Measurements from ENCODE around the gene SPPL3. TPM values are rescaled to one million over a fixed set of nuclear protein-coding genes. Genes with fewer than 3 reads are reported as not detected.

Gene SPPL3
- total RNA-seq, 1 experiment from 2014 or later = 18.8 TPM

GRCh38 chr12:120892265-120892664 is 11.9 kb downstream of the SPPL3 start:
- CTCF ChIA-PET = no interaction called here
- H3K9me2 ChIP-seq (replicated peaks; ENCODE audit: low read length) = no peaks in the 10 kb centered on the region
- peaks cover 5% of the 10 kb centered on the region; the same call in 1 of the 2 replicates for H3K36me3 ChIP-seq (ENCODE audit: low read depth, low read length)
- H3K9me3 ChIP-seq (ENCODE audit: low read length) = no peaks in the 10 kb centered on the region
- H4K20me1 ChIP-seq (ENCODE audit: low read length) = no peaks in the 10 kb centered on the region
- peaks cover 85% of the 10 kb centered on the region for H3K79me2 ChIP-seq (ENCODE audit: low read length)
- POLR2A ChIA-PET (ENCODE audit: unreplicated experiment) = no interaction called here
- H3K4me2 ChIP-seq (ENCODE audit: low read length) = no peak overlapping the region
- no peaks in the 10 kb centered on the region for H3F3A ChIP-seq (ENCODE audit: low read length, unreplicated experiment)
- intact Hi-C loops (cut with micrococcal nuclease) = loop anchor here (5.0 kb wide), 1 partner anchor 90 kb away; no protein-coding TSS in a partner anchor
- TF ChIP-seq EZH2 (IDR thresholded peaks at IDR 0.05; ENCODE audit: low read length, unreplicated experiment) (no peak), EZH2phosphoT487 (IDR thresholded peaks at IDR 0.05; ENCODE audit: borderline replicate concordance, low read length) (no peak), CTCF (conservative IDR thresholded peaks at IDR 0.05; ENCODE audit: low read depth, low read length) (no peak)
- no TSS peak for BruUV-seq (replicated peaks)
- H3K4me3 ChIP-seq (ENCODE audit: low read length) = no peak overlapping the region
- no peaks in the 10 kb centered on the region for H3K4me1 ChIP-seq (ENCODE audit: insufficient read depth, low read length)
- H3K27me3 ChIP-seq (ENCODE audit: low read length) = no peaks in the 10 kb centered on the region
- DNase-seq = no peak
- no peak for ATAC-seq
- no peak overlapping the region for H2AFZ ChIP-seq (ENCODE audit: low read length)
- H3K9ac ChIP-seq (ENCODE audit: low read length) = no peak overlapping the region
- no peak overlapping the region for H3K27ac ChIP-seq (ENCODE audit: low read length)

- no peaks in the 10 kb centered on the region for H3F3A ChIP-seq (ENCODE audit: low read length, unreplicated experiment)
- ChIA-PET POLR2A (ENCODE audit: unreplicated experiment) (interaction anchor here (0.6 kb wide), 1 partner anchor 28 kb away, joined by 7 read pairs; no protein-coding TSS in a partner anchor), CTCF (no interaction called here)
- peaks cover 85% of the 10 kb centered on the region for H3K79me2 ChIP-seq (ENCODE audit: low read length)
- H3K9me3 ChIP-seq (ENCODE audit: low read length) = no peaks in the 10 kb centered on the region
- DNase-seq (no peak), ATAC-seq (no peak)
- peaks cover 5% of the 10 kb centered on the region; the same call in 1 of the 2 replicates for H3K36me3 ChIP-seq (ENCODE audit: low read depth, low read length)
- H3K4me2 ChIP-seq (ENCODE audit: low read length) = no peak overlapping the region
- no peaks in the 10 kb centered on the region for H3K9me2 ChIP-seq (replicated peaks; ENCODE audit: low read length)
- no peaks in the 10 kb centered on the region for H3K4me1 ChIP-seq (ENCODE audit: insufficient read depth, low read length)
- TF ChIP-seq EZH2 (IDR thresholded peaks at IDR 0.05; ENCODE audit: low read length, unreplicated experiment) (no peak), CTCF (conservative IDR thresholded peaks at IDR 0.05; ENCODE audit: low read depth, low read length) (no peak), EZH2phosphoT487 (IDR thresholded peaks at IDR 0.05; ENCODE audit: borderline replicate concordance, low read length) (no peak)
- H3K9ac ChIP-seq (ENCODE audit: low read length) = no peak overlapping the region
- no peaks in the 10 kb centered on the region for H4K20me1 ChIP-seq (ENCODE audit: low read length)
- no peak overlapping the region for H2AFZ ChIP-seq (ENCODE audit: low read length)
- intact Hi-C loops (cut with micrococcal nuclease) = loop anchor here (5.0 kb wide), 1 partner anchor 89 kb away; no protein-coding TSS in a partner anchor
- H3K27me3 ChIP-seq (ENCODE audit: low read length) = no peaks in the 10 kb centered on the region
- H3K4me3 ChIP-seq (ENCODE audit: low read length) = no peak overlapping the region
- H3K27ac ChIP-seq (ENCODE audit: low read length) = no peak overlapping the region
- no TSS peak for BruUV-seq (replicated peaks)
These were observed 13.2 kb downstream of the SPPL3 start for GRCh38 chr12:120890963-120891362.

- no peaks in the 10 kb centered on the region for H3K9me2 ChIP-seq (replicated peaks; ENCODE audit: low read length)
- POLR2A ChIA-PET (ENCODE audit: unreplicated experiment) = no interaction called here
- H3K9me3 ChIP-seq (ENCODE audit: low read length) = no peaks in the 10 kb centered on the region
- CTCF ChIA-PET = interaction anchor here (0.6 kb wide), 1 partner anchor 306 kb away, joined by 3 read pairs; the partner anchor contains the start of gene POP5
- BruUV-seq (replicated peaks) = no TSS peak
- H2AFZ ChIP-seq (ENCODE audit: low read length) = no peak overlapping the region
- ATAC-seq = no peak
- DNase-seq = no peak
- H3K79me2 ChIP-seq (ENCODE audit: low read length) = peaks cover 94% of the 10 kb centered on the region
- no peaks in the 10 kb centered on the region for H3K27me3 ChIP-seq (ENCODE audit: low read length)
- H3F3A ChIP-seq (ENCODE audit: low read length, unreplicated experiment) = no peaks in the 10 kb centered on the region
- H4K20me1 ChIP-seq (ENCODE audit: low read length) = 0 out of 2 replicates have a peak, but pooled peaks cover 5% of the 10 kb centered on the region
- no peaks in the 10 kb centered on the region for H3K36me3 ChIP-seq (ENCODE audit: low read depth, low read length)
- H3K4me1 ChIP-seq (ENCODE audit: insufficient read depth, low read length) = no peaks in the 10 kb centered on the region
- TF ChIP-seq CTCF (conservative IDR thresholded peaks at IDR 0.05; ENCODE audit: low read depth, low read length) (no peak), EZH2phosphoT487 (IDR thresholded peaks at IDR 0.05; ENCODE audit: borderline replicate concordance, low read length) (no peak), EZH2 (IDR thresholded peaks at IDR 0.05; ENCODE audit: low read length, unreplicated experiment) (no peak)
- H3K27ac ChIP-seq (ENCODE audit: low read length) = no peak overlapping the region
- intact Hi-C loops (cut with micrococcal nuclease) = no loop called here
- H3K9ac ChIP-seq (ENCODE audit: low read length) = no peak overlapping the region
- H3K4me2 ChIP-seq (ENCODE audit: low read length) = no peak overlapping the region
- no peak overlapping the region for H3K4me3 ChIP-seq (ENCODE audit: low read length)
These were observed 16.7 kb downstream of the SPPL3 start for GRCh38 chr12:120887253-120888043.

Measured in PC-3 (cell line).